IMR-90 (cell line): ENCODE results near the gene PRMT2. TPM values are rescaled to one million over a fixed set of nuclear protein-coding genes. Genes with fewer than 3 reads are reported as not detected.

Experiments used
- ATAC-seq: fragments of 200-7000 bp; cut with Tn5 transposase; 2 replicates; pipeline ENCODE4 v1.9.1; 2020; ENCODE audit warnings: low read depth, mild to moderate bottlenecking, moderate library complexity
- BruUV-seq: library from RNA; stranded (reverse); fragments of 400-500 nt; replicated peaks from 2 replicates; lab custom pipeline; 2021; lab: Mats Ljungman, UMichigan
- CTCF ChIA-PET: fragments of 300-600 bp; formaldehyde crosslinking; extraction: SDS; loops from one replicate; lab custom pipeline; 2021; ENCODE audit warnings: antibody characterized with exemption; lab: Yijun Ruan, JAX
- POLR2A ChIA-PET: fragments of 300-600 bp; sonication (Branson Sonifier 250); formaldehyde crosslinking; loops from one replicate; lab custom pipeline; 2022; ENCODE audit warnings: antibody characterized with exemption; ENCODE audit not compliant: unreplicated experiment; lab: Charles Lee
- DNase-seq: peaks from one replicate; pipeline ENCODE4 v3.0.0; 2013
- H2AFZ ChIP-seq: replicated peaks from 2 replicates; pipeline ENCODE3; 2013; ENCODE audit warnings: low read length, mild to moderate bottlenecking; ENCODE audit not compliant: poor library complexity
- H2AK5ac ChIP-seq: 2 replicates; pipeline ENCODE4 v1.6.1; 2013; ENCODE audit warnings: low read depth, low read length, inconsistent platforms
- H2AK9ac ChIP-seq: replicated peaks from 2 replicates; pipeline ENCODE3; 2013; ENCODE audit warnings: mild to moderate bottlenecking, low read depth, low read length, moderate library complexity; ENCODE audit not compliant: poor library complexity
- H2BK120ac ChIP-seq: 2 replicates; pipeline ENCODE4 v1.6.1; 2013; ENCODE audit warnings: low read depth, low read length, inconsistent platforms
- H2BK15ac ChIP-seq: 3 replicates; pipeline ENCODE4 v1.6.1; 2013; ENCODE audit warnings: low read depth, low read length, inconsistent platforms
- H2BK20ac ChIP-seq: 2 replicates; pipeline ENCODE4 v1.6.1; 2013; ENCODE audit warnings: low read depth, mild to moderate bottlenecking, inconsistent platforms, low read length, moderate library complexity
- H2BK5ac ChIP-seq: 2 replicates; pipeline ENCODE4 v1.6.1; 2013; ENCODE audit warnings: mild to moderate bottlenecking, low read depth, low read length, inconsistent platforms; ENCODE audit not compliant: poor library complexity, severe bottlenecking
- H3K14ac ChIP-seq: replicated peaks from 2 replicates; pipeline ENCODE4 v1.6.1; 2013; ENCODE audit warnings: low read depth, low read length, inconsistent platforms
- H3K18ac ChIP-seq: 2 replicates; pipeline ENCODE4 v1.6.1; 2013; ENCODE audit warnings: low read depth, low read length, control low read depth
- H3K23ac ChIP-seq: 2 replicates; pipeline ENCODE4 v1.6.1; 2013; ENCODE audit warnings: low read depth, low read length, inconsistent platforms
- H3K27ac ChIP-seq: 2 replicates; pipeline ENCODE4 v1.5.1; 2013; ENCODE audit warnings: mild to moderate bottlenecking, control low read depth, low read length; ENCODE audit not compliant: insufficient read depth
- H3K27me3 ChIP-seq: 2 replicates; pipeline ENCODE4 v1.6.1; 2013; ENCODE audit warnings: low read length; ENCODE audit not compliant: control insufficient read depth, insufficient read depth
- H3K36me3 ChIP-seq: 2 replicates; pipeline ENCODE4 v1.6.1; 2013; ENCODE audit warnings: low read length, mixed read lengths; ENCODE audit not compliant: control insufficient read depth, insufficient read depth
- H3K4ac ChIP-seq: 2 replicates; pipeline ENCODE4 v1.6.1; 2013; ENCODE audit warnings: low read depth, low read length, inconsistent platforms
- H3K4me1 ChIP-seq: 2 replicates; pipeline ENCODE4 v1.6.1; 2013; ENCODE audit warnings: low read length, mixed read lengths; ENCODE audit not compliant: control insufficient read depth, insufficient read depth
- H3K4me2 ChIP-seq: 2 replicates; pipeline ENCODE4 v1.6.1; 2013; ENCODE audit warnings: low read depth, mild to moderate bottlenecking, control low read depth, low read length, moderate library complexity
- H3K4me3 ChIP-seq: 2 replicates; pipeline ENCODE4 v1.5.1; 2013; ENCODE audit warnings: low read depth, mild to moderate bottlenecking, control low read depth, low read length, moderate library complexity; ENCODE audit not compliant: insufficient read depth
- H3K56ac ChIP-seq: 2 replicates; pipeline ENCODE4 v1.6.1; 2013; ENCODE audit warnings: low read length, inconsistent platforms; ENCODE audit not compliant: insufficient read depth; ENCODE audit errors: extremely low read depth
- H3K79me1 ChIP-seq, 2 experiments: 2 replicates each; pipeline ENCODE4 v1.6.1; 2013; ENCODE audit warnings: low read length in 2 of 2, inconsistent platforms in 1 of 2, low read depth in 1 of 2
- H3K9ac ChIP-seq: 2 replicates; pipeline ENCODE4 v1.6.1; 2013; ENCODE audit warnings: low read depth, low read length, control low read depth
- H3K9me1 ChIP-seq: 2 replicates; pipeline ENCODE4 v1.6.1; 2013; ENCODE audit warnings: low read length, inconsistent platforms; ENCODE audit not compliant: insufficient read depth
- H3K9me3 ChIP-seq: 2 replicates; pipeline ENCODE4 v1.6.1; 2013; ENCODE audit warnings: low read length; ENCODE audit not compliant: control insufficient read depth, insufficient read depth
- H4K20me1 ChIP-seq: 2 replicates; pipeline ENCODE4 v1.6.1; 2013; ENCODE audit warnings: low read length, inconsistent platforms; ENCODE audit not compliant: insufficient read depth
- H4K5ac ChIP-seq: 2 replicates; pipeline ENCODE4 v1.6.1; 2013; ENCODE audit warnings: mild to moderate bottlenecking, low read depth, low read length, control low read depth
- H4K8ac ChIP-seq, 2 experiments: 2 replicates each; pipeline ENCODE4 v1.6.1; 2013; ENCODE audit warnings: low read depth in 2 of 2, low read length in 2 of 2, control low read depth in 1 of 2, inconsistent platforms in 1 of 2
- H4K91ac ChIP-seq: 2 replicates; pipeline ENCODE4 v1.6.1; 2013; ENCODE audit warnings: low read depth, low read length, inconsistent platforms; ENCODE audit not compliant: insufficient read depth
- CEBPB ChIP-seq: IDR thresholded peaks from 2 replicates; pipeline ENCODE4 v1.6.1; 2012; ENCODE audit warnings: low read depth, low read length, improper control_type of control experiment
- CTCF ChIP-seq: conservative IDR thresholded peaks from 2 replicates; pipeline ENCODE4 v1.5.1; 2012; ENCODE audit warnings: mild to moderate bottlenecking, low read depth, low read length, improper control_type of control experiment
- FOS ChIP-seq: fragments of 150-350 bp; IDR thresholded peaks from 2 replicates; pipeline ENCODE4 v1.6.1; 2016; ENCODE audit warnings: low read depth, low read length
- MAFK ChIP-seq: IDR thresholded peaks from 2 replicates; pipeline ENCODE4 v1.6.1; 2012; ENCODE audit warnings: low read depth, low read length, improper control_type of control experiment
- NFE2L2 ChIP-seq: fragments of 150-350 bp; IDR thresholded peaks from 2 replicates; pipeline ENCODE4 v1.6.1; 2016; ENCODE audit warnings: low read depth, mild to moderate bottlenecking, low read length
- POLR2A ChIP-seq: IDR thresholded peaks from 2 replicates; pipeline ENCODE4 v1.6.1; 2012; ENCODE audit warnings: mild to moderate bottlenecking, low read depth, low read length
- WGBS, 2 experiments: methylation state at CpG; one replicate each; pipeline versions ENCODE4 v1.1.5 to v1.1.7; 2013; ENCODE audit warnings: missing lambda C conversion rate in 2 of 2; ENCODE audit not compliant: insufficient read length in 1 of 2; ENCODE audit errors: extremely low coverage in 2 of 2; 5-methylcytosine and 5-hydroxymethylcytosine counted together
- dilution Hi-C: fragments of 300-500 bp; cut with HindIII; formaldehyde crosslinking; loops from one replicate; pipeline ENCODE4 v1.14.3; 2018; ENCODE audit warnings: low sequenced_read_pairs; ENCODE audit not compliant: unreplicated experiment
- in situ Hi-C: fragments of 300-500 bp; cut with MboI; formaldehyde crosslinking; loops from 3 replicates; pipeline ENCODE4 v1.14.3; 2019; ENCODE audit warnings: low sequenced_read_pairs, inconsistent platforms, mixed read lengths
- intact Hi-C: fragments of 100-400 bp; cut with micrococcal nuclease; formaldehyde crosslinking; loops from 2 replicates; pipeline ENCODE4 v1.10.0; 2022
- polyA plus RNA-seq, 3 experiments: library from polyadenylated mRNA; depleted of rRNA; stranded (reverse); fragments of >200 nt; gene quantifications; 2 replicates each; pipeline ENCODE4 v1.2.3, GENCODE V29; 2012; ENCODE audit warnings: low replicate concordance in 1 of 3
- total RNA-seq: library from RNA; depleted of rRNA; stranded (reverse); fragments of >200 nt; gene quantifications from 2 replicates; pipeline ENCODE4 v1.2.3, GENCODE V29; 2012

PRMT2 gene
- total and polyA plus RNA-seq, 2 of the 4 experiments (the other 2 are of a cell fraction), result 126 to 159 TPM

GRCh38 chr21:46622226-46622625 is 13.2 kb upstream of the PRMT2 start:
- no peak overlapping the region for H3K4me2 ChIP-seq
- no peak overlapping the region for H3K27ac ChIP-seq
- H3K56ac ChIP-seq, result no peak overlapping the region
- POLR2A ChIA-PET, result no interaction called here
- intact Hi-C loops, result no loop called here
- no peak overlapping the region for H4K5ac ChIP-seq
- no peak overlapping the region for H2BK120ac ChIP-seq
- CTCF ChIA-PET, result interaction anchor here (0.5 kb wide), 1 partner anchor 23 kb away, joined by 3 read pairs; no protein-coding TSS in a partner anchor
- no peak overlapping the region for H3K9ac ChIP-seq
- peaks cover 22% of the 10 kb centered on the region for H3K9me3 ChIP-seq
- ATAC-seq (no peak), DNase-seq (no peak)
- H2AK9ac ChIP-seq, result no peak overlapping the region
- no peak overlapping the region for H2AFZ ChIP-seq
- no peak overlapping the region for H3K4me3 ChIP-seq
- dilution Hi-C loops, result no loop called here
- no peak overlapping the region for H2BK20ac ChIP-seq
- BruUV-seq, result no TSS peak
- H3K27me3 ChIP-seq, result no peaks in the 10 kb centered on the region
- H4K20me1 ChIP-seq, result no peaks in the 10 kb centered on the region; the same call in 1 of the 2 replicates
- no peak overlapping the region for H3K14ac ChIP-seq
- no peak overlapping the region for H3K4ac ChIP-seq
- no peaks in the 10 kb centered on the region for H3K9me1 ChIP-seq
- no peak overlapping the region for H2BK5ac ChIP-seq
- TF ChIP-seq NFE2L2, result no peak
- TF ChIP-seq MAFK, result no peak
- TF ChIP-seq POLR2A, result no peak
- TF ChIP-seq CTCF, result no peak
- no peak for TF ChIP-seq FOS
- no peak for TF ChIP-seq CEBPB
- no peaks in the 10 kb centered on the region for H3K79me1 ChIP-seq
- peaks cover 1% of the 10 kb centered on the region; the same call in 1 of the 2 replicates for H3K4me1 ChIP-seq
- no peak overlapping the region for H2AK5ac ChIP-seq
- WGBS, 2 experiments, result no CpG with 5 or more reads among the region's 4 CpGs
- no peak overlapping the region for H4K8ac ChIP-seq
- in situ Hi-C loops, result no loop called here
- H4K91ac ChIP-seq, result no peak overlapping the region
- H3K23ac ChIP-seq, result no peak overlapping the region
- H3K18ac ChIP-seq, result no peak overlapping the region
- no peaks in the 10 kb centered on the region for H3K36me3 ChIP-seq
- no peak overlapping the region for H2BK15ac ChIP-seq
